GM18508 (cell line): ENCODE results near the gene RBMS1.
"Not testable (repeated sequence)": the region's sequence is repeated elsewhere in the genome, so short reads cannot be mapped to it uniquely, and the experiment has no call there.

Experiments used
- ATAC-seq: cut with Tn5 transposase; IDR thresholded peaks from one replicate; pipeline ENCODE4 v1.9.1; 2021; ENCODE audit warnings: moderate number of reproducible peaks; ENCODE audit not compliant: insufficient read depth, unreplicated experiment

The RBMS1 gene

GRCh38 chr2:160502478-160502877, 8.9 kb upstream of the RBMS1 start:
- no peak for ATAC-seq

GRCh38 chr2:160501370-160501769, 7.8 kb upstream of the RBMS1 start:
- no peak for ATAC-seq

- no peak for ATAC-seq
Observed at GRCh38 chr2:160499865-160500264, 6.3 kb upstream of the RBMS1 start.

GRCh38 chr2:160498137-160498536, 4.5 kb upstream of the RBMS1 start:
- ATAC-seq = no peak

GRCh38 chr2:160494201-160494644, 616 bp upstream of the RBMS1 start:
- ATAC-seq = no peak

- no peak for ATAC-seq
Observed at GRCh38 chr2:160492401-160493226, 993 bp downstream of the RBMS1 start.

- ATAC-seq = no peak
Observed at GRCh38 chr2:160491911-160492371, 1.7 kb downstream of the RBMS1 start.

- ATAC-seq = no peak
Observed at GRCh38 chr2:160490733-160491685, 2.6 kb downstream of the RBMS1 start.

GRCh38 chr2:160489111-160489510, 4.5 kb downstream of the RBMS1 start:
- no peak for ATAC-seq

- ATAC-seq = not testable (repeated sequence)
Observed at GRCh38 chr2:160488289-160488688, 5.3 kb downstream of the RBMS1 start.

- no peak for ATAC-seq
Observed at GRCh38 chr2:160486341-160486740, 7.3 kb downstream of the RBMS1 start.

GRCh38 chr2:160484859-160485520, 8.6 kb downstream of the RBMS1 start:
- ATAC-seq = no peak

GRCh38 chr2:160482673-160483072, 10.9 kb downstream of the RBMS1 start:
- ATAC-seq = no peak

GRCh38 chr2:160479269-160479668, 14.3 kb downstream of the RBMS1 start:
- ATAC-seq = no peak

- no peak for ATAC-seq
Observed at GRCh38 chr2:160478660-160479059, 14.9 kb downstream of the RBMS1 start.

- ATAC-seq = no peak
Observed at GRCh38 chr2:160477032-160477431, 16.6 kb downstream of the RBMS1 start.

- no peak for ATAC-seq
Observed at GRCh38 chr2:160474891-160475787, 18.5 kb downstream of the RBMS1 start.

GRCh38 chr2:160474319-160474645, 19.3 kb downstream of the RBMS1 start:
- ATAC-seq = no peak

GRCh38 chr2:160473468-160474318, 19.9 kb downstream of the RBMS1 start:
- no peak for ATAC-seq
